Measurements from ENCODE around the gene TBC1D17.
A peak's percentile ranks its signal among the peaks of the same experiment; 100 is the strongest.

Gene TBC1D17

GRCh38 chr19:49877020-49877878 lies at the start of gene TBC1D17, which contains the start of gene AKT1S1:
Gene TBC1D17 (plus strand): TSS chr19:49877702. CDS start chr19:49877724, 22 bp downstream.
Gene AKT1S1 (minus strand): TSS chr19:49877355. CDS start chr19:49873295, 4,060 bp downstream.
- peak; percentile 100 for DNase-seq

- DNase-seq, result no peak
Observed at GRCh38 chr19:49829200-49829599, 48.3 kb upstream of the TBC1D17 start.

GRCh38 chr19:49829721-49830120 lies 47.8 kb upstream of the TBC1D17 start:
- no peak for DNase-seq

GRCh38 chr19:49830766-49831165 lies 46.7 kb upstream of the TBC1D17 start:
- no peak for DNase-seq

GRCh38 chr19:49831592-49831991 lies 45.9 kb upstream of the TBC1D17 start:
- no peak for DNase-seq

GRCh38 chr19:49832556-49832955 lies 44.9 kb upstream of the TBC1D17 start:
- no peak for DNase-seq

GRCh38 chr19:49833599-49833998 lies 43.9 kb upstream of the TBC1D17 start:
- DNase-seq, result no peak

GRCh38 chr19:49835562-49835961 lies 41.9 kb upstream of the TBC1D17 start:
- DNase-seq, result no peak

- DNase-seq, result no peak
Observed at GRCh38 chr19:49836176-49837008, 41.1 kb upstream of the TBC1D17 start.

GRCh38 chr19:49837009-49837310 lies 40.5 kb upstream of the TBC1D17 start:
- DNase-seq, result no peak

GRCh38 chr19:49837425-49837824 lies 40.1 kb upstream of the TBC1D17 start:
- DNase-seq, result no peak

- DNase-seq, result no peak
Observed at GRCh38 chr19:49838885-49839588, 38.5 kb upstream of the TBC1D17 start.

- no peak for DNase-seq
Observed at GRCh38 chr19:49839713-49840112, 37.8 kb upstream of the TBC1D17 start.

GRCh38 chr19:49840321-49840720 lies 37.2 kb upstream of the TBC1D17 start:
- no peak for DNase-seq

GRCh38 chr19:49840736-49841249 lies 36.7 kb upstream of the TBC1D17 start:
- DNase-seq, result no peak

- peak in 1 of 2 donors; percentile 56 for DNase-seq
Observed at GRCh38 chr19:49843265-49843664, 34.2 kb upstream of the TBC1D17 start.

GRCh38 chr19:49844138-49845095 lies 33.1 kb upstream of the TBC1D17 start:
- DNase-seq, result no peak

- DNase-seq, result no peak
Observed at GRCh38 chr19:49845414-49845813, 32.1 kb upstream of the TBC1D17 start.

GRCh38 chr19:49846408-49846807 lies 31.1 kb upstream of the TBC1D17 start:
- DNase-seq, result no peak

- DNase-seq, result peak in 1 of 2 donors; percentile 50
Observed at GRCh38 chr19:49847731-49848696, 29.5 kb upstream of the TBC1D17 start.

- no peak for DNase-seq
Observed at GRCh38 chr19:49848938-49849337, 28.6 kb upstream of the TBC1D17 start.

Measured in CD4-positive, alpha-beta T cell treated with Interleukin-4 for 1 hour (primary cell).